Stimulated activated CD8-positive, alpha-beta memory T cell treated with anti-CD3 and anti-CD28 coated beads, Interleukin-15, amount 100 ng/mL, for 1 hour (primary cell): Measurements from ENCODE around the gene PKN2.
"Not testable (repeated sequence)": the region's sequence is repeated elsewhere in the genome, so short reads cannot be mapped to it uniquely, and the experiment has no call there.

Experiments used
- DNase-seq: peaks from one replicate; pipeline ENCODE4 v3.0.0-alpha.2; 2020; ENCODE audit warnings: low read depth

PKN2 gene

GRCh38 chr1:88880717-88881116, 196.6 kb downstream of the PKN2 start:
- not testable (repeated sequence) for DNase-seq

GRCh38 chr1:88883156-88883555, 199.1 kb downstream of the PKN2 start:
- DNase-seq: no peak
